ENCODE data around the gene APOA1.

APOA1 gene

DNA sequence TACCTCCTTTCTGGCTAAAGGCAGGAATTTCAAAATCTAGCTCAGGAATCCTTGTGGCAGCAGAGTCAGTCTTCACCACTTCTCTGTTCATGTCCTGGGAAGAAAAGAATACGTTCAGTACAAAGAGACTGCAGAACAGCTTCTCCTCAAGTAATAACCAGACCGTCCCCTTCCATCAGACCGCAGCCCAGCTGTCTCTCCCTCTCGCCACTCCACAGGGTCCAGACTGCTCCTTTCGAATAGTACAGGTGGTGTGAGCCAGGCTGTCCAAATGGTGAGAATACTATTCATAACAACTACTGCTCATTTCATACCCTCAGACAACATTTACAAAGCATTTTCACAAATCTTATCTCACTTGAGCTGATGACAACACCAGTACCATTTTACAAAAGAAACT, 50.5 kb downstream of the APOA1 start:
- DNase-seq = no peak

DNA sequence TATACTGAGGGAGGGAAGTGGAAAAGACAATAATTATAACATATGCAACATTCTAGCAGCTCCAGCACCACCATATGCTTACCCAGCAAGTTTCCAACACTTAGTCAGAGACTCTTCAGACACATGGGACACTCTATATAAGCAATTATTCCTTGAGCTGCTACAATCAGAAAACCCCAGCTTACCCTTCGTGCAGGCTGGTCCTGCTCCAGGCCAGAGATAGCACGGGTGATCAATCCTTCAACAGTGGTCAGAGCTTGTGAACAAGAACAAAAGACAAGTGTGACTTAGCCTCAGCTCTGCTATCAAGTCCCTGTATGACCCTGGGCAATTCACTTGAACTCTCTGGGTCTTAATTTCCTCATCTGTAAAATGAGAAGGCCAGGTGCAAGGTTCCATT, 51.1 kb downstream of the APOA1 start:
- no peak for DNase-seq
